CD8-positive, alpha-beta memory T cell (primary cell): ENCODE data around the gene FAAP24. TPM values are rescaled to one million over a fixed set of nuclear protein-coding genes. Genes with fewer than 3 reads are reported as not detected.
A peak's percentile ranks its signal among the peaks of the same experiment; 100 is the strongest.
"Not testable (repeated sequence)": the region's sequence is repeated elsewhere in the genome, so short reads cannot be mapped to it uniquely, and the experiment has no call there.

Experiments used
- CTCF ChIA-PET: fragments of 350-600 bp; sonication (Branson Sonifier 250); formaldehyde crosslinking; loops from one replicate; lab custom pipeline; 2021; ENCODE audit warnings: antibody characterized with exemption; lab: Charles Lee
- POLR2A ChIA-PET: fragments of 350-600 bp; sonication (Branson Sonifier 250); formaldehyde crosslinking; loops from one replicate; lab custom pipeline; 2021; ENCODE audit warnings: antibody characterized with exemption; lab: Charles Lee
- DNase-seq, 5 donors: peaks; one replicate each; pipeline versions ENCODE4 v3.0.0 to v3.0.0-alpha.2; 2020 to 2022; ENCODE audit warnings: mixed read lengths in 1 of 5
- H3K27ac ChIP-seq: one replicate; pipeline ENCODE4 v1.7.0; 2013; ENCODE audit warnings: low read depth, mild to moderate bottlenecking, low read length, moderate library complexity
- H3K27me3 ChIP-seq: 2 replicates; pipeline ENCODE4 v1.7.0; 2013; ENCODE audit warnings: low read length, mild to moderate bottlenecking; ENCODE audit not compliant: insufficient read depth, poor library complexity, severe bottlenecking
- H3K36me3 ChIP-seq: 2 replicates; pipeline ENCODE4 v1.7.0; 2013; ENCODE audit warnings: mild to moderate bottlenecking, low read length, moderate library complexity; ENCODE audit not compliant: insufficient read depth
- H3K4me1 ChIP-seq: 2 replicates; pipeline ENCODE4 v1.7.0; 2013; ENCODE audit warnings: mild to moderate bottlenecking, low read length, moderate library complexity; ENCODE audit not compliant: insufficient read depth
- H3K4me3 ChIP-seq: 2 replicates; pipeline ENCODE4 v1.7.0; 2013; ENCODE audit warnings: mild to moderate bottlenecking, low read length
- H3K9me3 ChIP-seq: 2 replicates; pipeline ENCODE4 v1.7.0; 2013; ENCODE audit warnings: mild to moderate bottlenecking, low read length
- H3K27ac Mint-ChIP-seq, 8 donors: one replicate each; pipeline ENCODE4 v1.8.0; 2020 to 2021; ENCODE audit warnings: mixed read lengths in 8 of 8, mild to moderate bottlenecking in 6 of 8, inconsistent platforms in 3 of 8, moderate library complexity in 3 of 8
- H3K27me3 Mint-ChIP-seq, 2 donors: one replicate each; pipeline ENCODE4 v1.8.0; 2020 to 2021; ENCODE audit warnings: mixed read lengths in 2 of 2, mild to moderate bottlenecking in 1 of 2, moderate library complexity in 1 of 2
- H3K36me3 Mint-ChIP-seq, 3 donors: one replicate each; pipeline ENCODE4 v1.8.0; 2020 to 2021; ENCODE audit warnings: mixed read lengths in 3 of 3, inconsistent platforms in 1 of 3, mild to moderate bottlenecking in 1 of 3
- H3K4me1 Mint-ChIP-seq, 3 donors: one replicate each; pipeline ENCODE4 v1.8.0; 2020 to 2021; ENCODE audit warnings: mixed read lengths in 3 of 3, inconsistent platforms in 1 of 3, mild to moderate bottlenecking in 1 of 3
- H3K4me3 Mint-ChIP-seq, 7 donors: one replicate each; pipeline ENCODE4 v1.8.0; 2020 to 2021; ENCODE audit warnings: mixed read lengths in 7 of 7, mild to moderate bottlenecking in 6 of 7, moderate library complexity in 4 of 7, inconsistent platforms in 2 of 7
- H3K9me3 Mint-ChIP-seq, 5 donors: one replicate each; pipeline ENCODE4 v1.8.0; 2020 to 2022; ENCODE audit warnings: mixed read lengths in 5 of 5, mild to moderate bottlenecking in 3 of 5, moderate library complexity in 2 of 5, inconsistent platforms in 1 of 5
- polyA plus RNA-seq: library from polyadenylated mRNA; unstranded; fragments of 300-500 nt; fragmentation: Illumina TruSeq; gene quantifications from one replicate; pipeline ENCODE4 v1.2.3, GENCODE V29; 2021
- total RNA-seq, 2 experiments: library from RNA; stranded (reverse); gene quantifications; one replicate each; pipeline ENCODE4 v1.2.3, GENCODE V29; 2021

Gene FAAP24
- total and polyA plus RNA-seq, 3 experiments from 2014 or later: 2.5 to 9.4 (median 9.3) TPM

DNA sequence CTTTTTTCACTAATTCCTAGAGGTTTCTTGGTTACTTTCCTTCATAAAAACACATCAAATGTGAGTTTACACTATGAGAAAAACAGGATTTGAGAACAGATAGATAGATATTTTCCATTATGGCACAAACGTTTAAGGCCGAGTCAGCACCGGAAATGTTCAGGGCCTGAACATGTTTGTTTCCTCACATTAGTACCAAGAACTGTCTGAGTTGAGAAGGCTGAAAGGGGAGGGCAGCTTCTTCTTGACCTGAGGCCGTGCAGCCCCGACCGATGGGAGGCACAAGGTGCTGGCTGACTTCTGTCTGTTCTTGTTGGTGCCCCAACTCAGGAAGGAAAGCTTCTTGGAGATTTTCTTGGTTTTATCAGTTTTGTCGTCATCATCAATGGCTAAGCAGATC is 7.8 kb downstream of the FAAP24 start:
- H3K4me1 Mint-ChIP-seq, H3K27ac ChIP-seq, H3K36me3 ChIP-seq, CTCF ChIA-PET, H3K4me1 ChIP-seq, H3K4me3 ChIP-seq, H3K9me3 ChIP-seq, POLR2A ChIA-PET, H3K27ac Mint-ChIP-seq, H3K27me3 Mint-ChIP-seq, H3K9me3 Mint-ChIP-seq, H3K4me3 Mint-ChIP-seq, H3K27me3 ChIP-seq, DNase-seq, H3K36me3 Mint-ChIP-seq: not testable (repeated sequence)

DNA sequence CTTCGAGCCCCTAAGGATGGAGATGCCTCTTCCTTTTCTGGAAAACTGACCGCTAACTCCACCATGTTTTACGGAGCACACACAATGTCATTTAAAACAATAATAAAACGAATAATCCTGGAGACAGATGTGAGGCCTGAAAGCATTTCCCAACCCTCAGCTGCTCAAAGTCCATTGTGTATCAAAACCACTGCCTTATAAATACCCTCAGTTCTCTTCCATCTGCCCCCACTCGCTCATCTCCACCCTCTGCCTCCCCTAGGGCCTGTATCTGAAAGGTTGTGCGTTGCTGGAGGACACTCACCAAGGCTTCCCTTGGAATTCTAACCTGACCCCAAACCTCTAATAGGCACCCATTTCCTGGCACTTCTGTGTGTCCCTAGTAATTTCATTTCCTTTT is 10.4 kb downstream of the FAAP24 start:
- H3K9me3 Mint-ChIP-seq, H3K27ac ChIP-seq, H3K4me3 Mint-ChIP-seq, DNase-seq, H3K36me3 ChIP-seq, H3K27me3 ChIP-seq, POLR2A ChIA-PET, H3K27me3 Mint-ChIP-seq, H3K36me3 Mint-ChIP-seq, H3K27ac Mint-ChIP-seq, H3K4me1 ChIP-seq, CTCF ChIA-PET, H3K9me3 ChIP-seq, H3K4me1 Mint-ChIP-seq, H3K4me3 ChIP-seq: not testable (repeated sequence)

DNA sequence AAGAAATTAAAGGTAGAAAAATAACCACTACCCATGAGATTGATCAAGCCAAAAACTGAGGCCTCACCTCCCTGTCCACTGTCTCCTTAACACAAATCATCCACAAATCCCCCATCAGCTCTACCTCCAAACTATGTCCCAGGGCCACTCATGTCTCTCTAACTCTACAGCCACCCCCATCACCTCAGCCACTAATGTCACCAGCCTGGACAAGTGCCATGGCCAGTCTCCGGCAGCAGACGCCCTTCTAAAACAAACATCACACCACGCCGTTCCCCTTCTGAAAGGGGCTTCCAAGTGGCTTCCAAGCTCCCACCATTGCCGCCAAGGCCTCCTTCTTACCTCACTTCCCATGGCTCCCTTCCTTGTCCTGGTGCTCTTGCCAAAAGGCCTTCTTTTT is 16.2 kb downstream of the FAAP24 start:
- POLR2A ChIA-PET, DNase-seq, H3K4me1 Mint-ChIP-seq, CTCF ChIA-PET, H3K4me3 ChIP-seq, H3K36me3 Mint-ChIP-seq, H3K9me3 ChIP-seq, H3K27ac Mint-ChIP-seq, H3K27me3 ChIP-seq, H3K4me1 ChIP-seq, H3K27me3 Mint-ChIP-seq, H3K4me3 Mint-ChIP-seq, H3K36me3 ChIP-seq, H3K9me3 Mint-ChIP-seq, H3K27ac ChIP-seq: not testable (repeated sequence)

DNA sequence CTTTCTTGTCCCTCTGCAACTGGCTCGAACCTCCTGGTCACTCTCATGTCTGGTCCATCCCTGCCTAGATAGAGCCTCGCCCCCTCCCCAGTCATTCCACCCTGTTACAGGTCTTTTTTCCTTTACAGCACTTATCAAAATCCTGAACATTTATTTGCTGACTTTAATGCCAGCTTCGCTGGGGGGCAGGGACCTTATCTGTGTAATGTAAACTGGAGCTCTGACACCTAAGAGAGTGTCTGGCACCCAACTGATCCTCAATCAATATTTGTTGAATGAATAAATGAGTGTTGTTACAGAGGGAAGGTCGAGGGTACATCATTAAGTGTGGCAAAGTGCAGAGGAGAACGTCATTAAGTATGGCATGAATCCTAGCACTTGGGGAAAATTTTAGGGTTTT is 16.7 kb downstream of the FAAP24 start:
- Histone ChIP-seq H3K4me3 (no peak overlapping the region), H3K36me3 (no peaks in the 10 kb centered on the region), H3K9me3 (no peaks in the 10 kb centered on the region), H3K27me3 (no peaks in the 10 kb centered on the region), H3K4me1 (no peaks in the 10 kb centered on the region), H3K27ac (no peak overlapping the region)
- Mint-ChIP-seq H3K4me1 (no peaks in the 10 kb centered on the region), H3K4me3 (no peak overlapping the region), H3K27ac (no peak overlapping the region), H3K9me3 (no peaks in the 10 kb centered on the region), H3K36me3 (peaks cover 0 to 2% (median 0%) of the 10 kb centered on the region in 3 donors), H3K27me3 (no peaks in the 10 kb centered on the region)
- DNase-seq: no peak
- CTCF ChIA-PET: no interaction called here
- POLR2A ChIA-PET: no interaction called here

DNA sequence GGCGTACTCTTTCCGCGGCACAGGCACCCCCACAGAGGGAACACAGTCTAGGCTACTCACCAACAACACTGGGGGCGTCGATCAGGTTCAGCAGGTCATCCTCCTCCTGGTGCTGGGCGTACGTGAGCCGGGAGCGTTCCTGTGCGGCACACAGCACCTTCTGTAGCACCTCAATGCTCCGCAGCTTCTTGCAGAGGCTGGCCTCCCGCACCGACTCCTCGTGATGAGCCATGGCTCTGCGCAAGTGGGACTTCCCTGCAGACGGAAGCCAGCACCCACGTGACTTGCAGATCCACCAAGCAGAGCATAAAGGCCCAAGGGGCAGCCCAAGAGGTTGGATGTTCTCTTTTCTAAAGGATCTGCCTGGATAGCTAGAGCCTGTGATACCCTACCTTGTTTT is 23.9 kb downstream of the FAAP24 start:
- H3K27me3 Mint-ChIP-seq, H3K36me3 ChIP-seq, H3K9me3 Mint-ChIP-seq, H3K4me1 ChIP-seq, H3K27me3 ChIP-seq, H3K4me3 ChIP-seq, CTCF ChIA-PET, H3K27ac ChIP-seq, H3K36me3 Mint-ChIP-seq, H3K4me3 Mint-ChIP-seq, DNase-seq, H3K9me3 ChIP-seq, POLR2A ChIA-PET: not testable (repeated sequence)
- peaks cover 7 to 14% (median 9%) of the 10 kb centered on the region in 3 donors for H3K4me1 Mint-ChIP-seq
- H3K27ac Mint-ChIP-seq: peak overlapping the region in 1 of 8 donors; percentile 10

GRCh38 chr19:32997061-32997464 is 25.0 kb downstream of the FAAP24 start:
- H3K27me3 Mint-ChIP-seq, H3K4me3 Mint-ChIP-seq, H3K36me3 ChIP-seq, H3K4me3 ChIP-seq, H3K27ac Mint-ChIP-seq, H3K9me3 ChIP-seq, H3K36me3 Mint-ChIP-seq, H3K4me1 ChIP-seq, H3K9me3 Mint-ChIP-seq, H3K27ac ChIP-seq, H3K27me3 ChIP-seq, POLR2A ChIA-PET, CTCF ChIA-PET, DNase-seq: not testable (repeated sequence)
- peaks cover 7 to 15% (median 9%) of the 10 kb centered on the region in 3 donors for H3K4me1 Mint-ChIP-seq

DNA sequence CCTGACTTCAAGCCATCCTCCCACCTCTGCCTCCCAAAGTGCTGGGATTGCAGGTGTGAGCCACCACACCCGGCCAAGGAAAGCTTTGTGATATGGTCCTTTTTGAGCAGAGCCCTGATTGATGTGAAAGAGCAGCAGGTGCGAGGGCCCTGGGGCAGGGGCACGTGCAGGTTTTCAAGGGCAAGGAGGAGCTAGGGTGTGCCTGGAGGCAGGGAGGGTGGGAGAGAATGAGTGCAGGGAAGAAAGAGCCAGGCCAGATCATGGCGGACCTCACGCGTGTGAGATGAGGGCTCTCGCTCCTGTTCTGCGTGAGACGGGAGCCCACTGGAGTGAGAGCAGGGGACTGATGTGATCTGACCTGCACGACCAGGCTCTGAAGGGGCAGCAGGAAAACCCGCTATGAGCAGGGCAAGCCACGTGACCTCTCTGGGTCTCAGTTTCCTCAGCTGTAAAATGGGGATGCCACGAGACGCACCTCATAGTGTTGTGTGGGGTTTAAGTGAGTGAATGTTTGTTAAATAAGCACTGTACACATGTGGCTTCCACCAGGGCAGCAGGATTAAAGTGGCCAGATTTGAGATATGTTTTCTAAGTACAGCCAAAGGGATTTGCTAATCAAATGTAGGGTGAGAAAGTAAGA is 25.8 kb downstream of the FAAP24 start:
- no peak overlapping the region for H3K4me3 Mint-ChIP-seq
- Histone ChIP-seq H3K36me3 (no peaks in the 10 kb centered on the region), H3K4me1 (peaks cover 9% of the 10 kb centered on the region), H3K4me3 (no peak overlapping the region), H3K27me3 (no peaks in the 10 kb centered on the region), H3K27ac (no peak overlapping the region), H3K9me3 (no peaks in the 10 kb centered on the region)
- DNase-seq: no peak
- peaks cover 0 to 2% of the 10 kb centered on the region in 2 donors for H3K27me3 Mint-ChIP-seq
- H3K9me3 Mint-ChIP-seq: no peaks in the 10 kb centered on the region
- peaks cover 7 to 15% (median 9%) of the 10 kb centered on the region in 3 donors for H3K4me1 Mint-ChIP-seq
- POLR2A ChIA-PET: no interaction called here
- no peaks in the 10 kb centered on the region for H3K36me3 Mint-ChIP-seq
- CTCF ChIA-PET: no interaction called here
- peak overlapping the region in 2 of 8 donors; percentile 12 to 29 for H3K27ac Mint-ChIP-seq

GRCh38 chr19:32998722-32999121 is 26.7 kb downstream of the FAAP24 start:
- ChIA-PET CTCF (no interaction called here), POLR2A (no interaction called here)
- no peak overlapping the region for H3K27ac Mint-ChIP-seq

More at GRCh38 chr19:32998722-32999121, 26.7 kb downstream of the FAAP24 start:
- Mint-ChIP-seq H3K4me1 (peaks cover 7 to 15% (median 9%) of the 10 kb centered on the region in 3 donors), H3K36me3 (no peaks in the 10 kb centered on the region), H3K27me3 (peaks cover 0 to 2% of the 10 kb centered on the region in 2 donors), H3K4me3 (no peak overlapping the region), H3K9me3 (no peaks in the 10 kb centered on the region)
- Histone ChIP-seq H3K4me1 (peaks cover 9% of the 10 kb centered on the region), H3K4me3 (no peak overlapping the region), H3K27me3 (no peaks in the 10 kb centered on the region), H3K9me3 (no peaks in the 10 kb centered on the region), H3K36me3 (no peaks in the 10 kb centered on the region), H3K27ac (no peak overlapping the region)
- no peak for DNase-seq
